Suprapubic skin (tissue), 4 donors: ENCODE data around the gene MYO15A. TPM values are rescaled to one million over a fixed set of nuclear protein-coding genes. Genes with fewer than 3 reads are reported as not detected.

Source experiments
- DNase-seq, 2 donors: peaks; one replicate each; pipeline ENCODE4 v3.0.0-alpha.2; 2019; ENCODE audit warnings: low spot score in 2 of 2
- H3K27ac ChIP-seq: fragments of 200-600 bp; sonication (generic); one replicate; pipeline ENCODE4 v1.5.1; 2019
- H3K27me3 ChIP-seq: fragments of 200-600 bp; sonication (generic); one replicate; pipeline ENCODE4 v1.5.1; 2019
- H3K36me3 ChIP-seq: fragments of 200-600 bp; sonication (generic); one replicate; pipeline ENCODE4 v1.5.1; 2019
- H3K4me1 ChIP-seq: fragments of 200-600 bp; sonication (generic); one replicate; pipeline ENCODE4 v1.5.1; 2019
- H3K4me3 ChIP-seq: fragments of 200-600 bp; sonication (generic); one replicate; pipeline ENCODE4 v1.5.1; 2019; ENCODE audit warnings: mild to moderate bottlenecking
- H3K9me3 ChIP-seq: fragments of 200-600 bp; sonication (generic); one replicate; pipeline ENCODE4 v1.5.1; 2019
- EP300 ChIP-seq: sonication (generic); formaldehyde crosslinking; IDR thresholded peaks from one replicate; pipeline ENCODE4 v1.6.1; 2017; ENCODE audit warnings: antibody characterized with exemption
- POLR2A ChIP-seq, 2 donors: fragments of 450-650 bp; IDR thresholded peaks; one replicate each; pipeline ENCODE4 v1.6.1; 2017; ENCODE audit warnings: antibody characterized with exemption in 2 of 2, mild to moderate bottlenecking in 2 of 2, moderate library complexity in 2 of 2
- POLR2AphosphoS5 ChIP-seq, 3 donors: sonication (generic); formaldehyde crosslinking; IDR thresholded peaks; one replicate each; pipeline ENCODE4 v1.6.1; 2017; ENCODE audit warnings: antibody characterized with exemption in 3 of 3
- WGBS: methylation state at CpG from one replicate; pipeline ENCODE4 v1.1.5; 2018; 5-methylcytosine and 5-hydroxymethylcytosine counted together
- total RNA-seq, 4 donors: library from RNA; depleted of rRNA; stranded (reverse); fragments of >200 nt; gene quantifications; one replicate each; pipeline ENCODE4 v1.1.0, GENCODE V29; 2016
- TF ChIP-seq, protein P1 (sequence below), 2 donors: fragments of 200-600 bp in 1 of 2; fragments of 450-650 bp in 1 of 2; sonication (generic) in 1 of 2; IDR thresholded peaks; one replicate each; pipeline ENCODE4 v1.5.1; 2016 to 2019; ENCODE audit warnings: antibody characterized with exemption in 2 of 2, mild to moderate bottlenecking in 1 of 2, moderate library complexity in 1 of 2

Gene MYO15A
- total RNA-seq, 4 donors from 2014 or later: 0.23 to 0.49 (median 0.41) TPM

- Histone ChIP-seq H3K4me3 (no peak overlapping the region), H3K36me3 (no peaks in the 10 kb centered on the region), H3K4me1 (peaks cover 11% of the 10 kb centered on the region), H3K27me3 (no peaks in the 10 kb centered on the region), H3K9me3 (no peaks in the 10 kb centered on the region), H3K27ac (no peak overlapping the region)
- WGBS: 89% methylated on average over 8 of the region's 9 CpGs
- DNase-seq: no peak
- TF ChIP-seq, protein P1, sequence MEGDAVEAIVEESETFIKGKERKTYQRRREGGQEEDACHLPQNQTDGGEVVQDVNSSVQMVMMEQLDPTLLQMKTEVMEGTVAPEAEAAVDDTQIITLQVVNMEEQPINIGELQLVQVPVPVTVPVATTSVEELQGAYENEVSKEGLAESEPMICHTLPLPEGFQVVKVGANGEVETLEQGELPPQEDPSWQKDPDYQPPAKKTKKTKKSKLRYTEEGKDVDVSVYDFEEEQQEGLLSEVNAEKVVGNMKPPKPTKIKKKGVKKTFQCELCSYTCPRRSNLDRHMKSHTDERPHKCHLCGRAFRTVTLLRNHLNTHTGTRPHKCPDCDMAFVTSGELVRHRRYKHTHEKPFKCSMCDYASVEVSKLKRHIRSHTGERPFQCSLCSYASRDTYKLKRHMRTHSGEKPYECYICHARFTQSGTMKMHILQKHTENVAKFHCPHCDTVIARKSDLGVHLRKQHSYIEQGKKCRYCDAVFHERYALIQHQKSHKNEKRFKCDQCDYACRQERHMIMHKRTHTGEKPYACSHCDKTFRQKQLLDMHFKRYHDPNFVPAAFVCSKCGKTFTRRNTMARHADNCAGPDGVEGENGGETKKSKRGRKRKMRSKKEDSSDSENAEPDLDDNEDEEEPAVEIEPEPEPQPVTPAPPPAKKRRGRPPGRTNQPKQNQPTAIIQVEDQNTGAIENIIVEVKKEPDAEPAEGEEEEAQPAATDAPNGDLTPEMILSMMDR (IDR thresholded peaks at IDR 0.05): no peak
- TF ChIP-seq EP300 (no peak), POLR2AphosphoS5 (IDR thresholded peaks at IDR 0.05) (no peak), POLR2A (IDR thresholded peaks at IDR 0.05) (no peak)
Observed at GRCh38 chr17:18151290-18151689, 42.7 kb downstream of the MYO15A start.

GRCh38 chr17:18155179-18155578, 46.6 kb downstream of the MYO15A start:
- TF ChIP-seq, protein P1 (IDR thresholded peaks at IDR 0.05): no peak
- no peak for TF ChIP-seq POLR2AphosphoS5 (IDR thresholded peaks at IDR 0.05)
- TF ChIP-seq EP300: no peak
- no peak for TF ChIP-seq POLR2A (IDR thresholded peaks at IDR 0.05)
- Histone ChIP-seq H3K4me1 (peaks cover 27% of the 10 kb centered on the region), H3K36me3 (no peaks in the 10 kb centered on the region)

GRCh38 chr17:18156171-18156975, 47.8 kb downstream of the MYO15A start:
- Histone ChIP-seq H3K9me3 (no peaks in the 10 kb centered on the region), H3K27ac (no peak overlapping the region), H3K36me3 (no peaks in the 10 kb centered on the region), H3K4me3 (no peak overlapping the region), H3K27me3 (no peaks in the 10 kb centered on the region), H3K4me1 (peaks cover 27% of the 10 kb centered on the region)
- TF ChIP-seq, protein P1 (IDR thresholded peaks at IDR 0.05): no peak
- TF ChIP-seq EP300 (no peak), POLR2AphosphoS5 (IDR thresholded peaks at IDR 0.05) (no peak), POLR2A (IDR thresholded peaks at IDR 0.05) (no peak)
- 87% methylated on average over 8 of the region's 8 CpGs for WGBS
- DNase-seq: no peak

More at GRCh38 chr17:18155179-18155578, 46.6 kb downstream of the MYO15A start:
- no peak for DNase-seq
- Histone ChIP-seq H3K4me3 (no peak overlapping the region), H3K27me3 (no peaks in the 10 kb centered on the region), H3K9me3 (no peaks in the 10 kb centered on the region), H3K27ac (no peak overlapping the region)
- WGBS: 100% methylated on average over 4 of the region's 14 CpGs

DNA sequence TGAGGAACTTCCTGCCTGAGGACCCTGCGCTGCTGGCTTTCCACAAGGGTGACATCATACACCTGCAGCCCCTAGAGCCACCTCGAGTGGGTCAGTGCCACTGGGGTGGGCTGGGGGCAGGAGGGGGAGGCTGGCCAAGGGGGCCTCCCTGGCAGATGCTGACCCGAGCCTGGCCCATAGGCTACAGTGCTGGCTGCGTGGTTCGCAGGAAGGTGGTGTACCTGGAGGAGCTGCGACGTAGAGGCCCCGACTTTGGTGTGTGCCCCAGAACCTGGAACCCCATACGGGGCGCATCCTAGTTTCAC, 48.4 kb downstream of the MYO15A start:
- TF ChIP-seq POLR2A (IDR thresholded peaks at IDR 0.05) (no peak), POLR2AphosphoS5 (IDR thresholded peaks at IDR 0.05) (no peak), EP300 (no peak)
- TF ChIP-seq, protein P1 (IDR thresholded peaks at IDR 0.05): no peak
- H3K27me3 ChIP-seq: no peaks in the 10 kb centered on the region
- no peak overlapping the region for H3K27ac ChIP-seq
- DNase-seq: no peak
- H3K4me3 ChIP-seq: no peak overlapping the region
- peaks cover 27% of the 10 kb centered on the region for H3K4me1 ChIP-seq
- no peaks in the 10 kb centered on the region for H3K36me3 ChIP-seq
- 97% methylated on average over 5 of the region's 10 CpGs for WGBS
- no peaks in the 10 kb centered on the region for H3K9me3 ChIP-seq

DNA sequence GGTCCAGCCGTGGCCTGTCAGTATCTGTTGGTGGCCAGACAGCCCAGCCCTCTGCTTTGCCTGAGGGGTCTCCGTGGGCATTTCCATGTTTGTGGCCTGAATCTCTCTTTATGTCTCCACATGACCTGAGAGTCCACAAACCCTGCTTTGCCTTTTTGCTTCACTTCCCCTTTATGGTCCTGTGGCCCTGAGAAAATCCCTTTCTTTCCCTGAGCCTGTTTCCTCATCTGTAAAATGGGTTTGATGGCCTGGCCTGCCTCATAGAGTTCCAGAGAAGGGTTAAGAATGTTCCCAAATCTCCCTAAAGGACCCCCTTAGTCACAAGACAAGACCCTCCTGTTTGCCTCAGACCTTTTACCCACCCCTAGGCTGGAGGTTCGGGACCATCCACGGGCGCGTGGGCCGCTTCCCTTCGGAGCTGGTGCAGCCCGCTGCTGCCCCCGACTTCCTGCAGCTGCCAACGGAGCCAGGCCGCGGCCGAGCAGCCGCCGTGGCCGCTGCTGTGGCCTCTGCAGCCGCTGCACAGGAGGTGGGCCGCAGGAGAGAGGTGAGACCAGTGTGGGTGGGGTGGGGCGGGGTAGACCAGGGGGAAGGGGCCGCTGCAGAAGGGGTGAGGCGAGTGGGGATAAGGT, 48.9 kb downstream of the MYO15A start:
- TF ChIP-seq, protein P1 (IDR thresholded peaks at IDR 0.05): no peak
- no peak for TF ChIP-seq POLR2AphosphoS5 (IDR thresholded peaks at IDR 0.05)
- no peak for TF ChIP-seq EP300
- H3K27me3 ChIP-seq: no peaks in the 10 kb centered on the region
- no peak for DNase-seq
- peaks cover 27% of the 10 kb centered on the region for H3K4me1 ChIP-seq
- no peaks in the 10 kb centered on the region for H3K36me3 ChIP-seq
- no peak overlapping the region for H3K27ac ChIP-seq
- WGBS: 87% methylated on average over 14 of the region's 22 CpGs
- no peak overlapping the region for H3K4me3 ChIP-seq
- H3K9me3 ChIP-seq: no peaks in the 10 kb centered on the region
